ENCODE data around the gene EVI2B. TPM values are rescaled to one million over a fixed set of nuclear protein-coding genes. Genes with fewer than 3 reads are reported as not detected.
"Not testable (repeated sequence)": the region's sequence is repeated elsewhere in the genome, so short reads cannot be mapped to it uniquely, and the experiment has no call there.

The EVI2B gene
- total RNA-seq, 3 donors from 2014 or later: 5.9 to 38.1 (median 10.2) TPM

DNA sequence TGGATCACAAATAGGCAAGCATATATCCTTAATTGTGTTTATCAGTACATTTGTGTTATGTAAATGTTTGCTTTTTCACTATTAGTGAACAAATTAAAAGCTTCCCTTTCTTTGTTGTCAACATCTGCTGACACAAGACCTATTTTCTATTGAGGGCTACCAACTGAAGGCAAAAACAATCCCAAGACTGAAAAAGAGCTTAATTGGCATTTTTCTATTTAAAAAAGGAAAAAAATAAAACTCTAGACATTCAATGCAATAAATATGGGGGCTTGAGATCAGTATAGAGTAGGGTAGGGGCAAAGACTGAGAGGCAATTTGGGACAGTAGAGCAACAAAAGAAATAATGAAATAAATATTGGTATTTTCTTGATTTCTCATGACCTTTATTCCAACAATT is 41.1 kb downstream of the EVI2B start:
- H3K9me3 ChIP-seq: no peaks in the 10 kb centered on the region
- no peak for TF ChIP-seq POLR2A (IDR thresholded peaks at IDR 0.05)
- TF ChIP-seq, protein P1, sequence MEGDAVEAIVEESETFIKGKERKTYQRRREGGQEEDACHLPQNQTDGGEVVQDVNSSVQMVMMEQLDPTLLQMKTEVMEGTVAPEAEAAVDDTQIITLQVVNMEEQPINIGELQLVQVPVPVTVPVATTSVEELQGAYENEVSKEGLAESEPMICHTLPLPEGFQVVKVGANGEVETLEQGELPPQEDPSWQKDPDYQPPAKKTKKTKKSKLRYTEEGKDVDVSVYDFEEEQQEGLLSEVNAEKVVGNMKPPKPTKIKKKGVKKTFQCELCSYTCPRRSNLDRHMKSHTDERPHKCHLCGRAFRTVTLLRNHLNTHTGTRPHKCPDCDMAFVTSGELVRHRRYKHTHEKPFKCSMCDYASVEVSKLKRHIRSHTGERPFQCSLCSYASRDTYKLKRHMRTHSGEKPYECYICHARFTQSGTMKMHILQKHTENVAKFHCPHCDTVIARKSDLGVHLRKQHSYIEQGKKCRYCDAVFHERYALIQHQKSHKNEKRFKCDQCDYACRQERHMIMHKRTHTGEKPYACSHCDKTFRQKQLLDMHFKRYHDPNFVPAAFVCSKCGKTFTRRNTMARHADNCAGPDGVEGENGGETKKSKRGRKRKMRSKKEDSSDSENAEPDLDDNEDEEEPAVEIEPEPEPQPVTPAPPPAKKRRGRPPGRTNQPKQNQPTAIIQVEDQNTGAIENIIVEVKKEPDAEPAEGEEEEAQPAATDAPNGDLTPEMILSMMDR (IDR thresholded peaks at IDR 0.05): no peak
- TF ChIP-seq POLR2AphosphoS5 (IDR thresholded peaks at IDR 0.05): no peak
- no peak overlapping the region for H3K27ac ChIP-seq
- intact Hi-C loops (cut with DNase I; ENCODE audit: low total_unique reads): no loop called here
- H3K4me3 ChIP-seq: no peak overlapping the region
- no peak for DNase-seq (ENCODE audit: low spot score in 2 of 2)
- no peaks in the 10 kb centered on the region for H3K36me3 ChIP-seq
- no peaks in the 10 kb centered on the region for H3K27me3 ChIP-seq
- peaks cover 0 to 7% of the 10 kb centered on the region in 2 donors for H3K4me1 ChIP-seq

DNA sequence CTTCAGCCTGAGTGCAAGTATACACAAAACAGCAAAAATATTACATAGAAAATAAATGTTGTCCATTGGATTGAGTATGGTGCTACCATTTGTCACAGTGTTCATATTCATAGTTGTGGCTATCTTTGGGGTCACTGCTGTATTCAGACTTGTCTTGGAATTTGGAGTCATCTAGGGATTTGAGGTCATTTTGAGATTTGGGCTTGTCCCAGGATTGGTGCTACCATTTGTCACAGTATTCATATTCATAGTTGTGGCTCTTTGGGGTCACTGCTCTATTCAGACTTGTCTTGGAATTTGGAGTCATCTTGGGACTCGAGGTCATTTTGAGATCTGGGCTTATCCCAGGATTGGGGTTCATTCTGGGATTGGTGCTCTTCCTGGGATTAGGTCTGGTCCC is 41.6 kb downstream of the EVI2B start:
- no peak for DNase-seq (ENCODE audit: low spot score in 2 of 2)
- H3K27me3 ChIP-seq: no peaks in the 10 kb centered on the region
- no peak overlapping the region for H3K27ac ChIP-seq
- H3K36me3 ChIP-seq: no peaks in the 10 kb centered on the region
- H3K4me1 ChIP-seq: peaks cover 0 to 7% of the 10 kb centered on the region in 2 donors
- no peaks in the 10 kb centered on the region for H3K9me3 ChIP-seq
- TF ChIP-seq POLR2A (IDR thresholded peaks at IDR 0.05) (no peak), POLR2AphosphoS5 (IDR thresholded peaks at IDR 0.05) (no peak)
- TF ChIP-seq, protein P1 (IDR thresholded peaks at IDR 0.05): no peak
- H3K4me3 ChIP-seq: no peak overlapping the region
- intact Hi-C loops (cut with DNase I; ENCODE audit: low total_unique reads): no loop called here

GRCh38 chr17:31269578-31269983 is 44.3 kb downstream of the EVI2B start:
- DNase-seq (ENCODE audit: low spot score in 2 of 2): no peak
- no peak for TF ChIP-seq POLR2AphosphoS5 (IDR thresholded peaks at IDR 0.05)
- TF ChIP-seq POLR2A (IDR thresholded peaks at IDR 0.05): no peak
- TF ChIP-seq, protein P1 (IDR thresholded peaks at IDR 0.05): no peak
- H3K27me3 ChIP-seq: no peaks in the 10 kb centered on the region
- H3K36me3 ChIP-seq: no peaks in the 10 kb centered on the region
- H3K4me1 ChIP-seq: peaks cover 0 to 7% of the 10 kb centered on the region in 2 donors
- H3K27ac ChIP-seq: peak overlapping the region; percentile 4 to 20
- no peaks in the 10 kb centered on the region for H3K9me3 ChIP-seq
- intact Hi-C loops (cut with DNase I; ENCODE audit: low total_unique reads): no loop called here
- no peak overlapping the region for H3K4me3 ChIP-seq

DNA sequence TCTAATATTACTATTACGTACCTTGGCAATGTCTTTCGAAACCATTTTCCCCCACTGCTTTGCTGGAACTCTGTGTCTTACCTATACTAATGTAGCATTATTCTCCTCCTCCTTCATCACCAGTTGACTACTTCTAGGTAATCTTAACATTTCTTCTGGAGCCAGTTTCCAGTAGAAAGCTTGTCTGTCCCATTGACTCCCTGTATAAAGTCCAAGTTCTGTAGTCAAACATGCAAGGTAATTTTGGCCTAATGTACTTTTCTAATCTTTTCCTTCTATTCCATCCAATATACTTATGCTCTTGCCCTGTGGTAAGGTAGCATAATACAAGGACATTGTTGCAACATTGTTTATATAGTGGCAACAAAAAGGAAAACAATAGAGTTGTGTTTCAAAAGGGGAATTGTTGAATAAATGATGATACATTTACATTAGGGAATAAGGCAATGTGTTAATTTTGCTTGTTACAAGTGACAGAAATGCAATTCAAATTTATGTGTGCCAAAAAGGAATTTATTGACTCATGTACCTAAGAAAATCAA is 44.7 kb downstream of the EVI2B start:
- H3K9me3 ChIP-seq: no peaks in the 10 kb centered on the region
- H3K36me3 ChIP-seq: no peaks in the 10 kb centered on the region
- H3K4me1 ChIP-seq: peaks cover 0 to 7% of the 10 kb centered on the region in 2 donors
- peak overlapping the region in 1 of 2 donors; percentile 20 for H3K27ac ChIP-seq
- H3K4me3 ChIP-seq: no peak overlapping the region
- intact Hi-C loops (cut with DNase I; ENCODE audit: low total_unique reads): no loop called here
- TF ChIP-seq POLR2A (IDR thresholded peaks at IDR 0.05): no peak
- TF ChIP-seq, protein P1 (IDR thresholded peaks at IDR 0.05): no peak
- no peak for TF ChIP-seq POLR2AphosphoS5 (IDR thresholded peaks at IDR 0.05)
- H3K27me3 ChIP-seq: no peaks in the 10 kb centered on the region
- DNase-seq (ENCODE audit: low spot score in 2 of 2): no peak

DNA sequence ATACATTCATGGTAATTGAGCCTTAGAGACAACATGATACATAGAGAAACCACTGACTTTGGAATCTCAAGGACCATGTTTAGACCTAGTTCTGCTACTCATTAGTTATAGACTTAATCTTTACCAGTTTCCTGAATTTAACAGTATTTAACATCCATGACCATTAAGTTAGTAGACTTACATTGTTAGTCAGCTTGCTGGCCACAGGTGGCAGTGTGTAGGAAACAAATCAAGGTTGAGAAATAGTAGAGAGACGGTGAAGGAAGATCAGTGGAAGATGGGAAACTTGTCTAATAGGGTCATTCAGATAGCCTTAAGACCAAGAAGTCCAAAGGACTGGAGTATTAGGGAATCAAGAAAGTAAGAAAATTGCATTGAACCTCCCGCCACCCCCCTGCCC is 47.8 kb downstream of the EVI2B start:
- Histone ChIP-seq H3K9me3 (no peaks in the 10 kb centered on the region), H3K4me3 (no peak overlapping the region), H3K36me3 (no peaks in the 10 kb centered on the region), H3K27ac (no peak overlapping the region), H3K27me3 (no peaks in the 10 kb centered on the region), H3K4me1 (peaks cover 0 to 7% of the 10 kb centered on the region in 2 donors)
- intact Hi-C loops (cut with DNase I; ENCODE audit: low total_unique reads): no loop called here
- DNase-seq (ENCODE audit: low spot score in 2 of 2): no peak
- no peak for TF ChIP-seq POLR2A (IDR thresholded peaks at IDR 0.05)
- TF ChIP-seq POLR2AphosphoS5 (IDR thresholded peaks at IDR 0.05): no peak
- TF ChIP-seq, protein P1 (IDR thresholded peaks at IDR 0.05): no peak

- H3K36me3 ChIP-seq; H3K4me3 ChIP-seq; intact Hi-C loops (cut with DNase I; ENCODE audit: low total_unique reads); H3K9me3 ChIP-seq; DNase-seq (ENCODE audit: low spot score in 2 of 2); H3K4me1 ChIP-seq; H3K27ac ChIP-seq; H3K27me3 ChIP-seq: not testable (repeated sequence)
These were observed 50.9 kb downstream of the EVI2B start for GRCh38 chr17:31262923-31263322.
